Femur (tissue), 1 donor: ENCODE results near the gene UGT3A1.

Experiments
- DNase-seq: peaks from one replicate; pipeline ENCODE4 v3.0.0-alpha.2; 2017

Gene UGT3A1

DNA sequence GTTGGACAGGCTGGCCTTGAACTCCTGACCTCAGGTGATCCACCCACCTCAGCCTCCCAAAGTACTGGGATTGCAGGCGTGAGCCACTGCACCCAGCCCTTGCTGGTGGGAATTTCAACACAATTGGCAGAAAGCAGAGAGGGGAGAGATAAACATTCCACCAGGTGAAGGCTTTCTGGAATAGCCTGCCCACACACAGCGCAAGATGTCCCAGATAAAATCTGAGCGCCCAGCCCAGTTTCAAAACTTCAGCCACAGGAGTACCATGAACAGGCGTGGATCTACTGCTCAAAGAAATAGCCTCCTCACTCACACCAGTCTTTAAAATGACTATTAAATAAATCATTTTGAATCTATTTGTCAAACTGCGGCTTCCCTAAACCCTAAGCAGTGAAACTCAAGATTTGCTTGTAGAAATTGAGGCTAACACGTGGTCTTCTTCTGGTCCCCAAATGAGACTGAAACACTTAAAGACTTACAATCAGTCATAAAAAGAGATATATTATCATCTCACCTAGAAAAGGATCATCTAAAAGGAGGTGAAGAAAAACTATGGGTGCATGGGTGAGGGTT, 87.5 kb downstream of the UGT3A1 start:
- DNase-seq: no peak

DNA sequence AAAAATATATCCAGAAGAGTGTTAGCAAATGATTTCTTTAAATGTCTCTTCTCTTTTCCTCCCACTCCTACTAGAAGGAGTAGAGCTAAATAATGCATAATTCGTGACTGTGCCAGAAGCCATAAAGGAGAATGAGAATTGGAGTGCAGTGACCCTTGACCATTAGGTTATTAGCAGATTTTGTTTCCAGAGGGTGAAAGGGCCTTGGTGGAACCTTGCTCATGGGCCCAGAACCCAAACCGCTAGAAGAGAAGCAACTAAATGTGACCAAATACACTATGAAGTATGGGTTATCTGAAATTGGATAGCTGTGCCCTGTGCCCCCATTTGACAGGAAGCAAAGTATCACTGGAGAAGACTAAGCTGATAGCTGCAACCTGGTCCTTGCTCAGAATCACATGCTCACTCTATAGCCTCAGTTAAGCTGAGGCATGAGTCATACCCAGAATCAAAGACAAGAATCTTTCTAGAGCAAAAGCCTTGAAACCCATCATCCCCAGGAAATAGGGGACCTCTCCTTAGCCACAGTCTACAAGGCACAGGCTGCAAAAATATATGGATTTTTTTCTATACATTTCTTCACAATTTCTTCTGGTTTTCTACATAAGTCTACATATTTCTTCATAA, 89.0 kb downstream of the UGT3A1 start:
- DNase-seq: no peak
